ENCODE results near the gene CHDH.

- TF ChIP-seq POLR2A (IDR thresholded peaks at IDR 0.05) (no peak), CTCF (IDR thresholded peaks at IDR 0.05) (no peak)
These were observed 55.7 kb downstream of the CHDH start for GRCh38 chr3:53790470-53790869.

Data from body of pancreas (tissue), 4 donors.